ENCODE data around the gene ZNF496. TPM values are rescaled to one million over a fixed set of nuclear protein-coding genes. Genes with fewer than 3 reads are reported as not detected.

ZNF496 gene
- polyA plus RNA-seq, 4 donors: 1.6 to 16.1 (median 5.2) TPM

GRCh38 chr1:247337250-247337746 is 5.6 kb upstream of the ZNF496 start:
- Histone ChIP-seq H3K4me3 (ENCODE audit: low read depth in 1 of 3, low read length in 3 of 3) (no peak overlapping the region), H3K9me3 (ENCODE audit: control insufficient read depth in 2 of 2, insufficient read depth in 1 of 2, low read depth in 1 of 2, low read length in 1 of 2) (no peaks in the 10 kb centered on the region), H3K36me3 (ENCODE audit: control insufficient read depth in 3 of 3, insufficient read depth in 2 of 3, low read depth in 1 of 3, low read length in 3 of 3) (peaks cover 0 to 13% (median 0%) of the 10 kb centered on the region in 3 donors), H3K27me3 (ENCODE audit: control insufficient read depth in 3 of 3, insufficient read depth in 3 of 3, low read length in 3 of 3) (no peaks in the 10 kb centered on the region), H3K4me1 (ENCODE audit: control insufficient read depth in 3 of 3, insufficient read depth in 2 of 3, low read depth in 1 of 3, low read length in 2 of 3) (no peaks in the 10 kb centered on the region), H3K27ac (ENCODE audit: low read depth in 1 of 3, low read length in 2 of 3) (no peak overlapping the region)
- WGBS, 3 donors: 71 to 76% (median 72%) methylated on average over 9 to 10 of the region's 10 CpGs
- peak in 1 of 2 donors; percentile 27 for DNase-seq
- no peak for FAIRE-seq

GRCh38 chr1:247336390-247336789 is 4.7 kb upstream of the ZNF496 start:
- H3K36me3 ChIP-seq (ENCODE audit: control insufficient read depth in 3 of 3, insufficient read depth in 2 of 3, low read depth in 1 of 3, low read length in 3 of 3): peaks cover 0 to 13% (median 0%) of the 10 kb centered on the region in 3 donors
- FAIRE-seq: no peak
- 92 to 97% (median 92%) methylated on average over 7 of the region's 7 CpGs for WGBS, 3 donors

GRCh38 chr1:247335882-247336281 is 4.2 kb upstream of the ZNF496 start:
- FAIRE-seq: no peak

More at GRCh38 chr1:247336390-247336789, 4.7 kb upstream of the ZNF496 start:
- Histone ChIP-seq H3K4me3 (ENCODE audit: low read depth in 1 of 3, low read length in 3 of 3) (no peak overlapping the region), H3K27ac (ENCODE audit: low read depth in 1 of 3, low read length in 2 of 3) (no peak overlapping the region), H3K4me1 (ENCODE audit: control insufficient read depth in 3 of 3, insufficient read depth in 2 of 3, low read depth in 1 of 3, low read length in 2 of 3) (no peaks in the 10 kb centered on the region), H3K9me3 (ENCODE audit: control insufficient read depth in 2 of 2, insufficient read depth in 1 of 2, low read depth in 1 of 2, low read length in 1 of 2) (no peaks in the 10 kb centered on the region), H3K27me3 (ENCODE audit: control insufficient read depth in 3 of 3, insufficient read depth in 3 of 3, low read length in 3 of 3) (no peaks in the 10 kb centered on the region)
- DNase-seq: no peak

GRCh38 chr1:247334378-247335133 is 2.9 kb upstream of the ZNF496 start:
- no peaks in the 10 kb centered on the region for H3K9me3 ChIP-seq (ENCODE audit: control insufficient read depth in 2 of 2, insufficient read depth in 1 of 2, low read depth in 1 of 2, low read length in 1 of 2)
- H3K27me3 ChIP-seq (ENCODE audit: control insufficient read depth in 3 of 3, insufficient read depth in 3 of 3, low read length in 3 of 3): no peaks in the 10 kb centered on the region
- H3K4me3 ChIP-seq (ENCODE audit: low read depth in 1 of 3, low read length in 3 of 3): no peak overlapping the region
- peaks cover 0 to 15% (median 0%) of the 10 kb centered on the region in 3 donors for H3K36me3 ChIP-seq (ENCODE audit: control insufficient read depth in 3 of 3, insufficient read depth in 2 of 3, low read depth in 1 of 3, low read length in 3 of 3)
- DNase-seq (no peak), FAIRE-seq (no peak)
- no peak overlapping the region for H3K27ac ChIP-seq (ENCODE audit: low read depth in 1 of 3, low read length in 2 of 3)
- whole genome bisulfite sequencing, 3 donors: 84 to 89% (median 85%) methylated on average over 11 of the region's 11 CpGs
- H3K4me1 ChIP-seq (ENCODE audit: control insufficient read depth in 3 of 3, insufficient read depth in 2 of 3, low read depth in 1 of 3, low read length in 2 of 3): peaks cover 2 to 8% (median 4%) of the 10 kb centered on the region in 3 donors

More at GRCh38 chr1:247335882-247336281, 4.2 kb upstream of the ZNF496 start:
- no peak for DNase-seq
- H3K27ac ChIP-seq (ENCODE audit: low read depth in 1 of 3, low read length in 2 of 3): no peak overlapping the region
- no peaks in the 10 kb centered on the region for H3K9me3 ChIP-seq (ENCODE audit: control insufficient read depth in 2 of 2, insufficient read depth in 1 of 2, low read depth in 1 of 2, low read length in 1 of 2)
- H3K4me3 ChIP-seq (ENCODE audit: low read depth in 1 of 3, low read length in 3 of 3): no peak overlapping the region
- no peaks in the 10 kb centered on the region for H3K4me1 ChIP-seq (ENCODE audit: control insufficient read depth in 3 of 3, insufficient read depth in 2 of 3, low read depth in 1 of 3, low read length in 2 of 3)
- 64 to 90% (median 79%) methylated on average over 11 of the region's 11 CpGs for WGBS, 3 donors
- H3K36me3 ChIP-seq (ENCODE audit: control insufficient read depth in 3 of 3, insufficient read depth in 2 of 3, low read depth in 1 of 3, low read length in 3 of 3): peaks cover 0 to 13% (median 0%) of the 10 kb centered on the region in 3 donors
- no peaks in the 10 kb centered on the region for H3K27me3 ChIP-seq (ENCODE audit: control insufficient read depth in 3 of 3, insufficient read depth in 3 of 3, low read length in 3 of 3)

- Histone ChIP-seq H3K4me1 (ENCODE audit: control insufficient read depth in 3 of 3, insufficient read depth in 2 of 3, low read depth in 1 of 3, low read length in 2 of 3) (peaks cover 2 to 8% (median 4%) of the 10 kb centered on the region in 3 donors), H3K27me3 (ENCODE audit: control insufficient read depth in 3 of 3, insufficient read depth in 3 of 3, low read length in 3 of 3) (no peaks in the 10 kb centered on the region), H3K27ac (ENCODE audit: low read depth in 1 of 3, low read length in 2 of 3) (peak overlapping the region in 2 of 3 donors; percentile 57 to 59), H3K4me3 (ENCODE audit: low read depth in 1 of 3, low read length in 3 of 3) (peak overlapping the region in 2 of 3 donors; percentile 79 to 88), H3K36me3 (ENCODE audit: control insufficient read depth in 3 of 3, insufficient read depth in 2 of 3, low read depth in 1 of 3, low read length in 3 of 3) (peaks cover 0 to 30% (median 2%) of the 10 kb centered on the region in 3 donors), H3K9me3 (ENCODE audit: control insufficient read depth in 2 of 2, insufficient read depth in 1 of 2, low read depth in 1 of 2, low read length in 1 of 2) (no peaks in the 10 kb centered on the region)
- WGBS, 3 donors: 24 to 36% (median 26%) methylated on average over 28 of the region's 28 CpGs
- FAIRE-seq (no peak), DNase-seq (peak; percentile 19 to 56)
These were observed 1.1 kb upstream of the ZNF496 start for GRCh38 chr1:247332623-247333361.

- DNase-seq: peak; percentile 20 to 72
- peaks cover 2 to 8% (median 4%) of the 10 kb centered on the region in 3 donors for H3K4me1 ChIP-seq (ENCODE audit: control insufficient read depth in 3 of 3, insufficient read depth in 2 of 3, low read depth in 1 of 3, low read length in 2 of 3)
- 0 to 2% (median 1%) methylated on average over 18 to 38 of the region's 38 CpGs for WGBS, 3 donors
- H3K4me3 ChIP-seq (ENCODE audit: low read depth in 1 of 3, low read length in 3 of 3): peak overlapping the region; percentile 79 to 88 (median 86)
- peaks cover 0 to 32% (median 2%) of the 10 kb centered on the region in 3 donors for H3K36me3 ChIP-seq (ENCODE audit: control insufficient read depth in 3 of 3, insufficient read depth in 2 of 3, low read depth in 1 of 3, low read length in 3 of 3)
- no peaks in the 10 kb centered on the region for H3K27me3 ChIP-seq (ENCODE audit: control insufficient read depth in 3 of 3, insufficient read depth in 3 of 3, low read length in 3 of 3)
- peak overlapping the region in 2 of 3 donors; percentile 57 to 59 for H3K27ac ChIP-seq (ENCODE audit: low read depth in 1 of 3, low read length in 2 of 3)
- no peak for FAIRE-seq
- no peaks in the 10 kb centered on the region for H3K9me3 ChIP-seq (ENCODE audit: control insufficient read depth in 2 of 2, insufficient read depth in 1 of 2, low read depth in 1 of 2, low read length in 1 of 2)
These were observed 552 bp upstream of the ZNF496 start for GRCh38 chr1:247332215-247332622.

- H3K4me1 ChIP-seq (ENCODE audit: control insufficient read depth in 3 of 3, insufficient read depth in 2 of 3, low read depth in 1 of 3, low read length in 2 of 3): peaks cover 2 to 8% (median 4%) of the 10 kb centered on the region in 3 donors
- peaks cover 0 to 36% (median 2%) of the 10 kb centered on the region in 3 donors for H3K36me3 ChIP-seq (ENCODE audit: control insufficient read depth in 3 of 3, insufficient read depth in 2 of 3, low read depth in 1 of 3, low read length in 3 of 3)
- DNase-seq: peak; percentile 74 to 89
- WGBS, 3 donors: 0% methylated on average over 15 to 36 of the region's 36 CpGs
- peak overlapping the region; percentile 79 to 88 (median 86) for H3K4me3 ChIP-seq (ENCODE audit: low read depth in 1 of 3, low read length in 3 of 3)
- no peak for FAIRE-seq
- H3K27ac ChIP-seq (ENCODE audit: low read depth in 1 of 3, low read length in 2 of 3): peak overlapping the region in 2 of 3 donors; percentile 87 to 88
- H3K9me3 ChIP-seq (ENCODE audit: control insufficient read depth in 2 of 2, insufficient read depth in 1 of 2, low read depth in 1 of 2, low read length in 1 of 2): no peaks in the 10 kb centered on the region
- H3K27me3 ChIP-seq (ENCODE audit: control insufficient read depth in 3 of 3, insufficient read depth in 3 of 3, low read length in 3 of 3): no peaks in the 10 kb centered on the region
These were observed 519 bp downstream of the ZNF496 start for GRCh38 chr1:247331172-247331524.

GRCh38 chr1:247330548-247331171 is 1.0 kb downstream of the ZNF496 start:
- WGBS, 3 donors: 8 to 11% (median 8%) methylated on average over 30 to 37 of the region's 37 CpGs
- Histone ChIP-seq H3K4me3 (ENCODE audit: low read depth in 1 of 3, low read length in 3 of 3) (peak overlapping the region; percentile 79 to 88 (median 86)), H3K4me1 (ENCODE audit: control insufficient read depth in 3 of 3, insufficient read depth in 2 of 3, low read depth in 1 of 3, low read length in 2 of 3) (peaks cover 2 to 8% (median 4%) of the 10 kb centered on the region in 3 donors), H3K9me3 (ENCODE audit: control insufficient read depth in 2 of 2, insufficient read depth in 1 of 2, low read depth in 1 of 2, low read length in 1 of 2) (no peaks in the 10 kb centered on the region), H3K27me3 (ENCODE audit: control insufficient read depth in 3 of 3, insufficient read depth in 3 of 3, low read length in 3 of 3) (no peaks in the 10 kb centered on the region), H3K36me3 (ENCODE audit: control insufficient read depth in 3 of 3, insufficient read depth in 2 of 3, low read depth in 1 of 3, low read length in 3 of 3) (peaks cover 0 to 36% (median 2%) of the 10 kb centered on the region in 3 donors), H3K27ac (ENCODE audit: low read depth in 1 of 3, low read length in 2 of 3) (peak overlapping the region in 1 of 3 donors; percentile 87)
- no peak for FAIRE-seq
- no peak for DNase-seq

Measured in small intestine (tissue), 7 donors.